HG02642 (cell line): ENCODE data around the gene NDOR1.

Experiments used
- ATAC-seq: cut with Tn5 transposase; IDR thresholded peaks from one replicate; pipeline ENCODE4 v1.9.1; 2021; ENCODE audit warnings: mild to moderate bottlenecking; ENCODE audit not compliant: unreplicated experiment, poor library complexity

Gene NDOR1

DNA sequence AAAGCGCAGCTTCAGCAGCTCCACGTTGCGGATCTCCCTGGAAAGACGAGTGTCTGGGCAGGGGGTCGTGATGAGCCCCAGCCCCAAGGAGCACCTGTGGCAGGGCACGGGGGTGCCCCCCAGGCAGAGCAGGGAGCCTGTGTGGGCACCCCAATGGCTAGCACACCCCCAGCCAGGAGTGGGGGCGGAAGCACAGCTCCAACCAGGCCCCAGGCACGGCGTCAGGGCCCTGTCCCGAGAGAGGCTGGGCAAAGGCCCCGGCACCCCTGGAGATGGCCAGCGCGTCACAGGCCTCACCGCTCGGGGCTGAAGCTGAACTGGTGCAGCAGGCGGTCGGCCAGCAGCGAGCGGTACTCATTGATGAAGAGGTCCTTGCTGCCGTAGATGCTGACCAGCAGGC, 25.0 kb upstream of the NDOR1 start:
- no peak for ATAC-seq

DNA sequence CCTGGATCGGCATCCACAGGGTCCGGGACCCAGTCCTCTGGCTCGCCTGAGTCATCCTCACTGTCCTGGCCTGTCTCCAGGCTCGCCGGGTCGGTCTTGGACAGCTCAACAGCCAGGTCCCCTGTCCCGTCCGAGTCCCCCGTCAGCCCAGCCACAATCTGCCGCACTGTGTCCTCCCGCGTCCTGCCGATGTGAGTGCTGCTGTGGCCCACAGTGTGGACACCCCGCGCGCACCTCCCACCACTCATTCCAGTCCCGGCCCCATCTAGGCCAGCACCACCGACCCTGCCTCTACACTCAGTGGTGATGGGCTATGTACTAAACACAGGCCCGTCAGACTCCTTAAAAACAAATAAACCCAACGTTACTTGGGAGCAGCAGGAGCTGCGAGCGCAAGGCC, 23.8 kb upstream of the NDOR1 start:
- no peak for ATAC-seq

DNA sequence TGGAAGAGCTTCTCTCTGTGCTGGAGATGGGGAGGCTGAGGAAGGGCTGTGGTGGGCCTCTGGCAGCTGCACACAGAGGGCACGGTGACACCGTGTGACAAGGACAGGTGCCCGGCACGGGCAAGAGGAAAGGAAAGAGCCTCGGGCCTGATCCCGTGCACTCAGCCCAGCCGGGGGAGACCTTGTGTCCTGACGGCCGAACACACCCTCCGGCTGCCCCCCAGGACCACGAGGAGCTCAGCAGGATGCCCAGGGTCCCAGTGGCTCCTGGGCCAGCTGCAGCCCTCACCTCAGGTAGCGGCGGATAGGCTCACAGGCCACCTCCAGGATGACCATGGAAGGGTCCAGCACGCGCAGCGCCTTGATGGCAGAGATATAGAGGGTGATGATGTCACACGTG, 22.7 kb upstream of the NDOR1 start:
- no peak for ATAC-seq

DNA sequence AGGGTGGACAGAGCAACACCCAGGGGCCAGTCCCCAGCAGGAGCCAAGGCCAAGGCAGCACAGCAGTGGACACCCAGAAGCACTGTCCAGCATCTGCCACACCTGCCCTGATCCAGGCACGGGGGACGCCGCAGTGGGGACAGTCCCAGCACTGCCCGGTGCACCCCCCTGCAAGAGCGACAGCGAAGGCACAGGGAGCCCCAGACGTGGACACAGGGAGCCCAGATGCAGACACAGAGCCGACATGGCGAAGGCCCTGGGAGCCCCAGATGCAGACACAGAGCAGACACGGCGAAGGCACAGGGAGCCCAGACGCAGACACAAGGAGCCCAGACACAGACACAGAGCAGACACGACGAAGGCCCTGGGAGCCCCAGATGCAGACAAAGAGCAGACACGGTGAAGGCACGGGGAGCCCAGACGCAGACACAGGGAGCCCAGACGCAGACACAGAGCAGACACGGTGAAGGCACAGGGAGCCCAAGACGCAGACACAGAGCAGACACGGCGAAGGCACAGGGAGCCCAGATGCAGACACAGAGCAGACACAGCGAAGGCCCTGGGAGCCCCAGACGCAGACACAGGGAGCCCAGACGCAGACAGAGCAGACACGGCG, 21.4 kb upstream of the NDOR1 start:
- no peak for ATAC-seq

DNA sequence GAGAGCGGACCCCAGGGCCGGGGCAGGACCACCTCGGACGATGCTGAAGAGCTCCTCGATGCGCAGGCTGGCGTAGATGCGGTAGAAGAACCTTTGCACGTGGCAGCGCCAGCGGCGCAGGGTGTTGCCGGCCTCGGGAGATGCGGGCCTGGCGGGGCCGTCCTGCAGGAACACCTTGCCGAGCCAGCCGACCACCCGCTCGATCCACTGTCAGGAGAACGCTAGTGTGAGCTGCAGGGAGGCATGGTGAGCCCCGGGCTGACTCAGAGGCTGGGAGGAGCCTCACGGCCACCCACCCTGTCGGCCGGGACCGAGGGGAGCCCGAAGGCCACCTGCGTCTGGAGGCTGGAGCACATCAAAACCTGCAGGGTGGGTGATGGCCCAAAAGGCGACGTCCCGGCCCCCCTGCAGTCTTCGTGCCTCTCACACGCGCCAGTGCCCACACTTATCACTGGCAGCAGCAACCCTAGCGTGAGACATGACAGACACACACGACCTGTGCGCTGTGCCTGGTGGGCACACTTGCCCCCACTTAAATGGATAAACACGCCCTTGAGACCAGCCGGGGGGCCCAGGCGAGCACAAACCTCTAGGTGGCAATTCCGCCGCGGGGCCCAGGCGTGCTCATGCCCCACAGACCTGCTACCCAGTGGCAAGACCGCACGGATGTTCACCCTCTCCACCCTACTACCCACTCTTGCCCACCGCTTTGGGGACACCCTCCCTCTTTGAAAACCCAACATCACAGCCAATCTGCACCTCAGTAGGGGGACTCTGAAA, 20.4 kb upstream of the NDOR1 start:
- no peak for ATAC-seq

DNA sequence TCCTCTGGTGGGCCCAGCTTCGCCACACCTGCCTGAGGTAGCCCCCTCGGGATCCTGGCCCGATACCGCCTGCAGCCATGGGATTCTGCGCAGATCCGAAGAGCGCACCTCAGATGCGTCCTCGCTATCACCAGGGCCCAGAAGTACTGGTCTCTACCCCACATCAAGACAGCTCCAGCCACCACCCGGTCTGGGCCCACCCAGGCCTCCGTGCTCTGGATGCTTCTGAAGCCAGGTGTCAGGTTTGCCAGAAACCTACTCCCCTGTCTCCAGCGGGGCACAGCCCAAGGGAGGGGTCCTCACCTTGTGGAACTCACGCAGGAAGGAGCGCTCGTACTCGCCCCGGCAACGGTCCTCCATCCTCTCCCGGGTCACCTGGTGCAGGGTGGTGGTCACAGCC, 19.6 kb upstream of the NDOR1 start:
- no peak for ATAC-seq

DNA sequence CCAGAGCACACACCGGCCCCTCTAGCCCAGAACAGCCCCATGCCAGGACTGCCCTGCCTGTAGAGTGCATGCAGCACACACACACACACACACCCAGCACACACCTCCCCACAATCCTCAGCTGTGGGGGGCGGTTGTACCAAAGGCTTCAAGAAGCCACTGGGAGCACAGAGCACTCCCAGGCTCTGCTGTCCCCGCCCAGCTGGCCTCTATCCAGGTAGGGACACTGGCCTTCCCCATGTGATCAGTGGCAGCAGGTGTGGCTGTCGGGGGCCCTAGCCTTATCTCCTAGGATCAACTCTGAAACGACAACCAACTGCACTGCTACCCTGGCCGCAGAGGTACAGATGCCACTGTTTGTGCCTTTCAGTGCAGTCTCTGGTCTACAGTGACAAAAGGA, 19.1 kb upstream of the NDOR1 start:
- no peak for ATAC-seq

DNA sequence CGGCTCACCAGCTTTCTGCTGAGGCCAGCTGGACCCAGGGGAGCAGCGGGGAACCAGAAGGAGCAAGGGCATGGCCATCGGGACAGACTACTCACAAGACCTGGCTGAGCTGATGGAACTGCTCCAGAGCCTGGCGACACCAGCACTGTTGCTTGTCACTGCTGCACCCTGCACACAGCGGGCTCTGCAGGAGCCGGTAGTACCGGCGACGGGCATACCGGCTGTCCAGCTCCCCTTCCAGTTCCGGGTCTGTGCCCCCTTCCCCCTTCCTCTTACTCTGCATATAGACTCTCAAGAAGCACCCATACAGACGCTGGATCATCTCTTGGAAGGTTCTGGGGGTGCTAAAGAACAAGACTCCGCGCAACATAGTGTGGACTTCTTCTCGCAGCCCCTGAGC, 18.1 kb upstream of the NDOR1 start:
- ATAC-seq: no peak

DNA sequence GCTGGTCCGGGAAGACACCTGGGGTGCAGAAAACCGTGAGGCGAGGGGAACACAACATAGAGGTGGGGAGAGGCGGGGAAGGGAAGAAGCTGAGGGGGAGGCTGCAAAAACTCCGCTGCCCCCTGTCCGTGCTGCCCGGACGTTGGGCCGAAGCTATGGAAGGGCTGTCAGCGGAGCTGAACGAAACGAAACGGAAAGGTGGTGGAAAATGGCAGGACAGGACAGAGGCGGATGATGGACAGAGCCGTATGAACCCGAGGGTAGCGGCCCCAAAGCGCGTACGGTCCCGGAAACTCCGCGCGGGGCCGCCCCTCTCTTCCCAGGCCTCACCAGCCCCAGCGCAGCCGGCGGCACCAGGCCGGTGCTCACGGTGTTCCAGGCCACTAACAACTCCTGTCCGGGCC, 17.4 kb upstream of the NDOR1 start:
- no peak for ATAC-seq

DNA sequence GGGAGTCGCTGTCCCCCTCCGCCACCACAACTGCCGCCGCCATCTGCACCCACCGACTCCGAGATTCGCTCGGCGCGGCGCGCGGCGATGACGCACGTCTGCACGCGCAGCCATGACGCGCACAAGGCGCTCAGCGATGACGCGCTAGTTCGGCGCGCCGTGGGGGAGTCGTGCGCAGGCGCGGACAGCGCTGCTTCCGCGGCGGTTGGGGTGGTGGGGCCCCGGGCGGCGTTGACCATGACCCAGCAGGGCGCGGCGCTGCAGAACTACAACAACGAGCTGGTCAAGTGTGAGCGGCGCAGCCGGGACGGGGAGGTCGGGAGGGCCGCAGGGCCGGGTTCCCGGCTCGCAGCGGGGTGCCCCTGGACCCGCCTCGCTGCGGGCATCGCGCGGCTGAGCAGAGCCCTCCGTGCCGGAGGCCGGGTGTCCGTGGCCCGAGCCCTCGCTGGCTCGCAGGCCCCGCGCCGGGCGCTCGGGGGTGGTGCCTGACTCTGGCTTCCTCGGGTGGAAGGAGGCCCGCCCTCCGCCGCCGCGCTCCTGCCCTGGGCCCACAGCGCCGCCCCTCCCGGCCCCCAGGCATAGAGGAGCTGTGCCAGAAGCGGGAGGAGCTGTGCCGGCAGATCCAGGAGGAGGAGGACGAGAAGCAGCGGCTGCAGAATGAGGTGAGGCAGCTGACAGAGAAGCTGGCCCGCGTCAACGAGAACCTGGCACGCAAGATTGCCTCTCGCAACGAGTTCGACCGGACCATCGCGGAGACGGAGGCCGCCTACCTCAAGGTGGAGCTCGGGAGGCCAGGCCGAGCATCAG, 16.8 kb upstream of the NDOR1 start, which contains the start of the genes ANAPC2 and SSNA1:
ANAPC2 (minus strand) TSS at position 71 of the 807 bp plus-strand sequence; CDS start at position 43, 28 bp downstream.
SSNA1 (plus strand) TSS at position 187 of the 807 bp plus-strand sequence; CDS start at position 238, 51 bp downstream.
- ATAC-seq: peak; percentile 80

DNA sequence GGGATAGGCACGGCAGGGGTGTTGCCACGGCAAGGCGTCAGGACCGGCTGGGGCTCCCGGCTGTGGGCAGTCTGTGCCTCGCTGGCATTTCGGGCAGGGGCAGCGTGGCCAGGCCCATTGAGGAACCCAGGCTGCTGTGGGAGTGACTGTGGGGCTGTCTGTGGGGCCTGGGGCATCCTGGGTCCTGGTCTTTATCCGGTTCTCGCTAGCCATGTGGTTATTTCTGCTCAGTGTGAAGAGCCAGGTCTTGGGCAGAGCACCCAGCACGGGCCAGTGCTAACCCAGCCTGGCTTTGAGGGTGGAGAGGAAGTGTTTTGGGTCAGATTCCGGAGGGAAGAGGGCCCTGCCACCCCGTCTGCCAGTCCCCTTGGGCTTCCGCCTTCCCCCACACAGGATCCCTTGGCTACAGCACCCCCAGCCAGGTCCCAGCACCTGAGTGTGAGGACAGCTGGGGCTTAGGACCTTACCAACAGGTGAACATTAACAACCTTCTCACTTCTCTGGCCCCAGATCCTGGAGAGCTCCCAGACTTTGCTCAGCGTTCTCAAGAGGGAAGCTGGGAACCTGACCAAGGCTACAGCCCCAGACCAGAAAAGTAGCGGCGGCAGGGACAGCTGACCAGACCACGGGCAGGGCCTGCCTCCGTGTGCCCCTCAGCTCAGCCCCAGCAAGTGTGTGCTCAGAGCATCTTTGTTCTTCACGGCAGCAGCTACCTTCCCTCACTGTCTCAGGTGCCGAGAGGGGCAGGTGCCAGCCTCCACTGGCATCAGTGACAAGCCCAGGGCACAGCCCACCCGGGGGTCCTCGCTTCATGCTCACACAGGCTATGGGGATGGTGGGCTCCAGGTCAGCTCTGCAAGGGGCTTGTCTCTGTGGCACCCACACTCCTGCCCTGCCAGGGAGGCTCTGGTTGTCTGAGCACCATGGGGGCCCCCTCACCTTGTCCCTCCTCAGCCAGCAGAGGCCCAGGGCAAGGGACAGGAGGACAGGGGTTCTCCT, 15.9 kb upstream of the NDOR1 start:
- no peak for ATAC-seq

DNA sequence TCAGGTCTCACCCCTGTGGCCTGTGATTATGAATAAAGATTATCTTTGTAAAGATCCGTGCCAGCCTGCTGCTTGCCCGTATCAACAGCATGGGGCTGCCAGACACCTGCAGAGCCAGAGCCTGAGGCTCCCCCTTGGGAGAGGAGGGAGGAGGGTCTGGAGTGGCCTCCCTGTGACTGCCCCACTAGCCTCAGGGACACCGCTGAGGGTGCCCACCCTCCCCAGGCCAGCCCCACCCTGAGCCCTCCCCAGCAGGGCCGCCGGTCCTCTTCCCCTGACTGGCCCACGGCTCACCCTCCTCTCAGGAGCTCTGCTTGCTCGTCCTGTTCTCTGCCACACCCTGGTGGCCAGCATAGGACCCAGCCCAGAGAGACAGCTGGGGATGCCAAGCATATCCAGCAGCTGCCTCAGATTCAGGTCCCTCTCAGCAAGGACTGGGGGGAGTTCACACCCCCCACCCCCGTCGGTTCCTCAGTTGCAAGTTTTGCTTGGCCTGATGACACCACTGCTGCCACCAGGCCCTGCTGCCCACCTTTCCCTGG, 15.1 kb upstream of the NDOR1 start:
- ATAC-seq: no peak

DNA sequence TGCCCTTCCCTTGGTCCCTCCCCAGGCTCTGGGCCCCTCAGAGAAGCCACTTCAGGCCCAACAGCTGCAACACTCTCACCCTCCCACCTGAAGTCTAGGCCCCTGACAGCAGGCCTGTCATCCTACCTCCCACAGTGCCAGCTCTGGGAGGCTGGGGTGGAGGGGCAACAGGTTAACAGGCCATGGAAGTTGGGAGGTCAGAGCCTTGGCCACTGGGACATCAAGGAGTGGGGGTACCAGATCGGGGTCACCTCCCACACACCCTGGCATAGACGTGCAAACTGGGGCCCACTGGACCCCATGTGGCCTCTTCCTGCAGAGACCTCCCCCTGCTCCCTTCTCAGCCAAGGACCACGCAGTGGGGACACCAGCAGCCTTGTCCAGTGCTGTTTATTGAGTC, 14.3 kb upstream of the NDOR1 start:
- no peak for ATAC-seq

DNA sequence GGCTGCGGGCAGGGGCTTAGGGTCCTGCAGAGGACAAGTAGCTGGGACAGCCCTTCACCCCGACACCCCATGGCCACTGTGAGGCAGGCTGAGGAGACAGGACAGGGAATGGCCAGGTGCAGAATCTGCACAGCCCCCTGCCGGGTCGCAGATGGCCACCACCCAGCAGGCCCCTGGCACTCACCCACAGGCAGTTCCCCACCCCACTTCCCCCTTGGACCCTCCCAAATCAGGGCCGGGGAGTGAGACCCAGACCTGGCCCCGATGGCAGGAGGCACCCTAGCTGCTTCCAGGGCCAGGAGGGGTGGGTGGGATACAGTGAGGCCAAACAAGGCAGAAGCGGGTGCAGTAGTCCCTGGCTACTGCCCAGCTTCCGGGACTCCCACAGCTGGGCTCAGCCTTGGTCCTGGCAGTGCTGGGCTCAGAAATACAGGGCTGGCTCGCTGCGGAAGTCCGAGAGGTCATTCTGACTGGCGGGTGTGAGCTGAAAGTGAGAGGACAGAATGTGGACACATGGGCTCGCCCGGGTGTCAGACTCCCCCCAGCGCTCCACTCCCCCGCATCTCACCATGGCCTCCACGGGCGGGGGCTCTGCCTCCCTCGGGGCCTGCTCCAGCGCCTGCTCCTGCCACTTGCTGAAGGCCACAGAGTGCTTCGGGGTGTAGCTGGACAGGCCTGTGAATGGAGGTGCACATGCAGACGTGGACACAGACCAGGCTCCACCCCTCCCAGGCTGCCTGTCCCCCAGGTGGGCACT, 13.6 kb upstream of the NDOR1 start:
- no peak for ATAC-seq

DNA sequence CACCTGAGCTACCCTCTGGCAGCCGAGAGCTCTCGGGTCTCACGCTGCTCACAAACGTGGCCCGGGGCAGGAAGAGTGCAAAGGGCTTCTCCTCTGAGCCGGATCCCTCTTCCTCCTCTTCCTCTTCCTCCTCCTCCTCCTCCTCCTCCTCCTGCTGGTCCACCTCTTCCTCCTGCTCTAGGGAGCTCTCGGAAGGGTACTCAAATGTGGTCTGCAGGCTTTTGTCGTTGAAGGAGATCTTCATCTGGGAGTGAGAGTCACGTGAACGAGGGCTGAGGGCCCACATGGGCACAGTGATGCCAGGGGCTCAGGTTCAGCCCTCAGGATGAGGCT, 13.1 kb upstream of the NDOR1 start:
- ATAC-seq: no peak

DNA sequence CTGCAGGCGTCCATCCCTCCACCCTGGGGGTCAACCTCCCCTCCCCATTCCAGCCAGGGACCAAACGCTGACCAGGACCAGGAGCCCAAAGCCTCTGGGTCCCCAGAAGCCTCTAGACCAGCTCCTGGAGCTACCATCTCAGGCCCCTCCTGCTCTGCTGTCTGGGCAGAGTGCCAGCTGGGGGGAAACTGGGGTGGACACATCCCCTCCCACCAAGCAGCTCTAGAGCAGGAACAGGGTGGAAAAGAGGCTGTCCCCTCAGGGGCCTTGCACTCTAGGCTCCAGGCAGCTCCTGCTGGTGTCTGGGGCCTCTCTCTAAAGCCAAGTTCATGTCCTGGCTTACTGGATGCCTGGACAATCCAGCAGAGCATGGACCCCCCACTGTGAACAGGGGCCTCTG, 12.6 kb upstream of the NDOR1 start:
- no peak for ATAC-seq

DNA sequence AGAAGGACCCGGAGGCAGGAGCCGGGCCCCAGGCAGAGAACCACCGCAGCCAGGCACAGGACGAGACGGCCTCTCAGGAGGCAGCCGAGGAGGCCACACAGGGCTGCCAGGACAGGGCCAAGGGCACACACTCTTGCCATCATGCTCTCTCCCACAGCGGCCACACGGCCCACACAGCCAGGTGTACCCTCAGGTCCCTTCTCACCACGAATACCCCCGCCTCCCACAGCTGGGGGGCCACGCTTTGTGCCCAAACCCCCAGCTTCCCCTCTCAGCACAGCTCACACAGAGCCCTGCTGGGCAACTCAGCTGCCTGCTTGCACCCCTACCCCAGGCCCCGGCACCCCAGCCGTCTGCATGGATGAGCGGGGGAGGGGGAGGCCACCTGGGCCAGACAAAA, 11.7 kb upstream of the NDOR1 start:
- no peak for ATAC-seq

DNA sequence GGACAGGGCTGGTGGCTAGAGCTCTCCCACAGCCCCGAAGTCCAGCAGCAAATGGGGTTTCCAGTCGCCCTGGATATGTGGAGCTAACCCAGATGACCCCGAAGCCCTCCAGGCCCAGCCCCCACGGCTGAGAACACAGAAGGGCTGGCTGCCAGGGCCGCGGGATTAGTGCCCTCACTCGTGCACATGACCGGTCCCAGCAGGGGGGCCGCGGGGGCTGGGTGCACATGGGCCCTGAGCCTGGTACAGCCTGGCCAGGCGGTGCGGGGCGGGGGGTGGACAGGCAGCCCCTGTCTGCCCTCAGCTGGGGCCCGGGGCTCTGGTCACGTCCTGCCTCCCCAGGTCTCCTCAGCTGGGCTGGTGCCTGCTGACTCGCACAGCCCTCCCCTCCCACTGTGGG, 11.1 kb upstream of the NDOR1 start:
- ATAC-seq: no peak

DNA sequence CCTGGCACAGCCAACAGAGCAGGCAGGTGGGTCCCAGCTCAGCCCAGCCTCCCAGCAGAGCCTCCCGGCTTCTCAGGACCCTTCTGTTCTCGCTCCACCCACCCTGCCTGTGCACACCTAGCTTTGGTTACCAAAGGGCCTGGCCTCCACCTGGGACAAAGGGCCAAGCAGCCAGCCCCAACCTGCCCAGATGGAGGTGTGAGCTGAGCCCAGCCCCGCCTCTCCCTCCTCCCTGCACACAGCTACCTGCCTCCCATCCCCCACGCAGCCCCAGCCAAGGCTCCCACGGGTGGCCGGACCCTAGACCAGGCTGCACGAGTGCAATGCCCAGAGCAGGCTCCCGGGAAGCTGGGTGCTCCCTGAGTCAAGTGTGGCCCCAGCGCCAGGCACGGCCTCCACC, 10.6 kb upstream of the NDOR1 start:
- no peak for ATAC-seq
